Right lobe of liver (tissue), 4 donors: ENCODE results near the gene ZNF790.

Experiments
- CTCF ChIP-seq, 4 donors: fragments of 200-600 bp in 3 of 4; fragments of 450-650 bp in 1 of 4; IDR thresholded peaks; one replicate each; pipeline versions ENCODE4 v1.5.1 to v1.8.0; 2016 to 2022; ENCODE audit warnings: antibody characterized with exemption in 4 of 4, mild to moderate bottlenecking in 2 of 4
- POLR2A ChIP-seq: fragments of 450-650 bp; IDR thresholded peaks from one replicate; pipeline ENCODE4 v1.6.1; 2017; ENCODE audit warnings: antibody characterized with exemption, mild to moderate bottlenecking
- donor health status: DM: no; HTN: no; CAD: no.
- donor health status: DM: no; HTN: no; CAD: no.
- donor health status: DM: no; HTN: yes; CAD: no.

DNA sequence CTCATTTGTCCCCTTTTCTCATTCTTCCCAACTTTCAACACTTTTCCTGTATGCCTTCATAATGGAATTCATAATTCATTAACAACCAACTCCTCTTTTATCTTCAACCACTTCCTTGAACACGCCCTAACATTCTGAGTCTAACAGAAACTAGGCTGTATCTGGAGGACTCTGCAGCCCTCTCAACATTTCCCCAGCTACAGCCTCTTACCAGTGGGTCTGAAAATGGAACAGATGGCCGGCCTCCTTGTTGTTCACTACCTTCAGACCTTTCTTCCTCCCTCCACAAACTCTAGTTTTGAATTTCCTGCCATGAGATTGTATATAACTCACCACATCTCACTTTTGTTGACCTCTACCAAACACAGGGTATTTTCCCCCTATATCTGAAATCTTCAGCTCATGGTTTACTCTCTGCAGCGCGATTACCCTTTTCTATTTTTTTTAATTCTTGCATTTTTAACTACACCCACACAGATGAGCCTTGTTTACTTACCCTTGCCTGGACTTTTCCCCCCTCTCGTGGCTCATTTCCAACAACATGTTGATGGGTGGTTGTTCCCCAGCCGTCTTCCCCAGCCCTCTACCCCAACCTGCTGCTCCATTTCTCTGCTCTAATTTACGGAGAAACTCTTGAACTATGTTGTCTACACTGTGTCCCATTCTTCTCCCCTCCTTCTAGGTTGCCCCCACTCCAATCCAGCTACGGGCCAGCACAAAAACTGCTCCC, 846 bp downstream of the ZNF790 start:
- TF ChIP-seq CTCF (IDR thresholded peaks at IDR 0.05) (no peak), POLR2A (no peak)
